Stimulated activated CD4-positive, alpha-beta T cell treated with anti-CD3 and anti-CD28 coated beads, Interleukin-15, amount 100 ng/mL, for 1 hour (primary cell): Measurements from ENCODE around the gene COL5A1.
"Not testable (repeated sequence)": the region's sequence is repeated elsewhere in the genome, so short reads cannot be mapped to it uniquely, and the experiment has no call there.

Source experiments
- DNase-seq, 2 donors: peaks; one replicate each; pipeline ENCODE4 v3.0.0-alpha.2; 2020; ENCODE audit warnings: low read depth in 1 of 2, low spot score in 1 of 2

The COL5A1 gene

DNA sequence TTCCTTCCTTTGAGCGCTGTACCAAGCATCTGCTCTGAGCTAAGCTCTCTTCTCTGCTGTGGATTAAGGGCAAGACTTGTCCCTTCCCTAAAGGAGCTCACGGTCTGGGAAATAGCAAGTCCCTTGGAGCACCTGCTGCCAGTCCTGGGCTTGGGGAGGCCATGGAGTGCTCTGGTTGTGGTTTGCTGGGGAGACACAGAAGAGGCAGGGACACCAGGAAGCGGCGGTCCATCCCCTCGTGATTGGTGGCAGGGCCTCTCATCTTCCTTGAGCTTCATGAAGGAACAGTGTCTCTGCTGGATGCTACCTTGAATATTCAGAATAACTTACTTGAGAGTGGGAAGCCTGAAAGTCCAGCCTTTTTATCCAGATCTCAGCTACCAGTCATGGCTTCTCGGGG, 35.3 kb downstream of the COL5A1 start:
- no peak for DNase-seq

DNA sequence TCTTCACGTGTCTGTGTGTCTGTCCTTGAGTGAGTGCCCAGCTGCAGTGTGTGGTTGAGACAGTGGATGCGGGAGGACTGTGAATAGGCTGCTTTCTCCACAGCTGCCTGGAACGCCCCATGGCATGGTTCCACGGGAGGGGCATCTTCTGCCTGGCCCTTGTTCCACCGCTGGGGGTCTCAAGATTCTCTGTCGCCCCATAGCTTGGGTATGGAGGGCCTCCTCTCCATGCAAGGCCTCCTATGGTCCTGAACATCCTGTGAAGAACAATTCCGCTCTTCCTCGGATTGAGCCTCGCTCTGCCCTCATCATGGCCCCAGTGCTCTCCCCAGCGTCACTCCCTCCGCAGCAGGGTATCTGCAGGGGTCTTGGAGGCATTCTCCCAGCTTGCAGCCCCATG, 36.1 kb downstream of the COL5A1 start:
- no peak for DNase-seq

- no peak for DNase-seq
These were observed 36.6 kb downstream of the COL5A1 start for GRCh38 chr9:134678206-134678605.

DNA sequence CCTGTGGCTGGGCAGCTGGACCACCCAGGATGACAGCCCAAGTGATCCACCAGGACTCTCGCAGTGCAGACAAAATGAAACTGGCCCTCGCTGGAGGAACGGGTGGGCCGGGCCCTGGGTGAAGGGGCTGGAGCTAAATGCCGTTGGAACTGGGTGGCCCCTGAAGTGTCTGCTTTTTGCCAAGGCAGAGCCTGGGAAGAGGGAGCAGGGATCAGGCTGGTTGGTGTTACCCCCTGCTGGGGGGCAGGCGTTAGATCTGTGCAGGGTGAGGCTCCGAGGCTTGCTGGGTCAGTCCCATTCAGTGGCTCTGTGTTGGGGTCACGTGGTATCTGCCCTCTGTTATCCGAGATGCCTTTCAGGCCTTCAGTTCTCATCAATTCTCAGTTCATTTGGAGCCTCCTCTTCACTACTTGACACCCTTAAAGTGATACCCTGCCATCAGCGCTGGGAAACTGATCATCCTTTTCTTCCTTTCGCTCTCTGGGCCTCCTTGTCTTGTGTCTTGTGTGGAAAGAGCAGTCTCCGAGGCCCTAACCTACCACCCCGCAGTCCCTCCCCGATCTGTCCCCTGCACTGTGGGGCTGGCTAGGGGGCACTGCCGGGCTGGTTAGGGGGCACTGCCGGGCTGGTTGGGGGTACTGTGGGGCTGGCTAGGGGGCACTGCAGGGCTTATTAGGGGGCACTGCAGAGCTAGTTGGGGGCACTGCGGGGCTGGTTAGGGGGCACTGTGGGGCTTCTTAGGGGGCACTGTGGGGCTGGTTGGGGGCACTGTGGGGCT, 37.3 kb downstream of the COL5A1 start:
- DNase-seq = no peak

DNA sequence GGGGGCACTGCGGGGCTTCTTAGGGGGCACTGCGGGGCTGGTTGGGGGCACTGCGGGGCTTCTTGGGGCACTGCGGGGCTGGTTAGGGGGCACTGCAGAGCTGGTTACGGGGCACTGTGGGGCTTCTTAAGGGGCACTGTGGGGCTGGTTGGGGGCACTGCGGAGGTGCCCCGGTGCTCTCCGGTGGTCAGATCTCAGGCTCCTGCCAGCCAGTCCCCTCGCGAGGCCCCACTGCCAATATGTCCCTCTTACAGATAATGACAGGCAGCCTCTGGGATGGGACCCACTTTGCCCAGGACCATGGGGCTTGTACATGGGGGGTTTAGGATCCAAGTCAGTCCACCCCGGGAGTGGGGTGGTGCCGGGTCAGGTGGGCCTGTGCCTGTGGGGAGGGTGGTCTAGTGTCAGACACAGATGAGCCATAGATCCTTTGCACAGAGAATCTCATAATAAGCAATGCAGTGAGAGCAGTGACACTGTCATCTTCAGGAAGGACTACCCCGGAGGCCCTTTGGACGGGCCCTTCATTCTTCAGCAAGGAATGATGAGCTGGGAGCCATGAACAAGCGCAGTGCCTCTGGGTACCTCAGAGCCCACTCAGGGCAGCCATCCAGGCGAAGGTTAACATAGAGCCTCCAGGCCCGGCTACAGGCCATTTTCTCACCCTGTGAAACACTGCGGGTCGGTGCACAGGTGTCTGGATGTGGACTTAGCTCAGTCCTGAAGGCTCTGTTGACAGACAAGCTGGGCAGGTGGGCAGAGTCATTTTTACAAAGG, 38.2 kb downstream of the COL5A1 start:
- no peak for DNase-seq

DNA sequence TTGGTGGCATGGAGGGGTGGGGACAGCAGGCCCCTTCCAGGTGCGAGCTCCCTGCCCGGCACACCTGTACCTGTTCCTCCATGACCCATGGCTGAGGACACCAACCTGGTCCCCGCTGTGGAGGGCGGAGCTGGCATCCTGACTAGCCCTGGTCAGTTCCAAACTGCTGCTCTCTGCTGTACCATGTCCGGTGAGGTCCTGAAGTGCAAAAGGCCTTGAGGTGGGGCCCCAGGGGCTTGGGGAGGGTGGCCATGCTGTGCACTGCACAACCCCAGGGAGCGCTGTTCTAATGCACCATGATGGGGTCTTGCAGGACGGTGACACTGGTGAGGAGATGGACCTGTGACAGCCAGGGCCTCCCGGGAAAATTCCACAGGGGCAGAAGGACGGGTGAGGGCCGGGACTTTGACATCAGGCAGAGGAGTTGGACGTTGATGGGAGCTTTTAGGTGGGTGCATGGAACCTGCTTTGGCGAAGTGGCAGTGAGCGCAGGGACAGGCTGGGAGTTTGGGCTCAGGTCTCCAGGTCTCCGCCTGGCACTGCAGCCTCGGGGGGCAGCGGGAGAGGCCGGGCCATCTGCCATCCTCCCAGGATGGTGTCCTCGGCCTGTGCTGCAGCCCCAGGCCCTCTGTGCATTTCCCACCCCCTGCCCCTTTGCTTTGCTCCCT, 38.9 kb downstream of the COL5A1 start:
- no peak for DNase-seq

GRCh38 chr9:134681061-134681661, 39.6 kb downstream of the COL5A1 start:
- no peak for DNase-seq

- DNase-seq = no peak
These were observed 40.4 kb downstream of the COL5A1 start for GRCh38 chr9:134682026-134682425.

DNA sequence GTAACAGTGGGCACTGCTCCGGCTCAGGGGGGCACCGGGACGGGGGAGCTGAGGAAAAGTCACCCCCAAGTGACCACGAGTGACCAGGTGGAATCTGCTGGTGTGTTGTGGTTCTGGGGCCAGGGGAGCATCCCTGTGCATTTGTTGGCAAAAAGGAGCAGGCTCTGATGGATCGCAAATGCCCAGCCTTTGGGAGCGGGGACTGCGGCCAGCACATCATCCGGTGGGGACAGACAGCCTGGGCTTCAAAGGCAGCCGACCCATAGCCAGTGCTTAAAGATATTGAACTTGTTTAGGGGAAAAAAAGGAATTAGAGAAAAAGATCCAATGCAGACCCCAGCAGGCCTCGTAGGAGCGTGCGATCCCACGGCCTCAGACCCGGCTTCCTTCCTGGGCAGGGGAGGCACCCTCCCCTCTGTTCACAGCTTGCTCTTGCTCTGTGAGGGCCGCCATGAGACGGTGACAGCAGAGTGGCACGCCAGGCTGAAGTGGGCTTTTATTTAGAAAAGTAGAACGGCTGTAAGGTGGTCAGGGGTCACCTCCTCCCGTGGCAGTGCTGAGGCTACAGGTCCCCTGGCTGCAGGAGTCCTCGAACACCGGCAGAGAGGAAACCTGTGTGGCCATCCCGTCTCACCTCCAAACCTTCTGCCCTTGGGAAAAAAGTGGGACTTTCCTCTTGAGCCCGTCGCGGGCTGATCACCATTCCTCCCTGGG, 41.2 kb downstream of the COL5A1 start:
- DNase-seq = no peak

GRCh38 chr9:134683714-134684374, 42.2 kb downstream of the COL5A1 start:
- DNase-seq = no peak

- DNase-seq = no peak
These were observed 42.7 kb downstream of the COL5A1 start for GRCh38 chr9:134684375-134684723.

DNA sequence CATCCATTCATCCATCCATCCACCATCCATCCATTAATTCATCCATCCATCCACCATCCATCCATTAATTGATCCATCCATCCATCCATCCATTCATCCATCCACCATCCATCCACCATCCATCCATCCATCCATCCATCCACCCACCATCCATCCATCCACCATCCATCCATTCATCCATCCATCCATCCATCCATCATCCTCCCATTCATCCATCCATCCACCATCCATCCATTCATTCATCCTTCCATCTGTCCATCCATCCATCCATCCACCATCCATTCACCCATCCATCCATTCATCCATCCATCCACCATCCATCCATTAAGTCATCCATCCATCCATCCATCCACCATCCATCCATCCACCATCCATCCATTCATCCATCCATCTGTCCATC, 43.3 kb downstream of the COL5A1 start:
- not testable (repeated sequence) for DNase-seq

DNA sequence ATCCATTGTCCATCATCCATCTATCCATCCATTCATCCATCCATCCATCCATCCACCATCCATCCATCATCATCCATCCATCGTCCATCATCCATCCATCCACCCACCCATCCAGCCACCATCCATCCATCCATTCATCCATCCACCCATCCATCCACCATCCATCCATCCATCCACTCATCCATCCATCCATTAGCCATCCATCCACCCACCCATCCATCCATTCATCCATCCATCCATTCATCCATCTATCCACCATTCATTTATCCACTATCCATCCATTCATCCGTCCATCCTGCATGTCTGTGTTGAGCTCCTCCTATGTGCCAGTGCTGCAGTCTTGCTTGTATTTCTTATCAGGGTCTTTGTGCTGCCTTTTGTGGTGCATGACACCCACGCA, 44.2 kb downstream of the COL5A1 start:
- DNase-seq = no peak

DNA sequence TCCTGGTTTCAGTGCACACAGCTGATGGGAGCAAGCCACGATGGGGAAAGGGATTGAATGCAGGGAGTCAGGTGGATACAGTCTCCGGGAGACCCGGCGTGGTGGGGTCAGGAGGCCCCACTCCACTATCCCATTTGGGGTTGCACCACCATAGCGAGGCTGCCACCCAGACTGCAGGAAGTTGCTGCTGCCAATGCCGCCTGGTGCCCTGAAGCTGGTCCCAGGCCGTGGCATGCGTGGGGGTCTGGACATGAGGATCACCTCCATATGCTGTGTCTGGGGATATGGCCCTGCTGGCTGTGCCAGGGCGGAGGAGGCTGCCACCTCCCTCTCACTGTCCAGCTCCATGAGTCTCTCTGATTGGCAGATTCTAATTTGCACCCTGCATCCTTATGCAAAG, 45.3 kb downstream of the COL5A1 start:
- DNase-seq = no peak

DNA sequence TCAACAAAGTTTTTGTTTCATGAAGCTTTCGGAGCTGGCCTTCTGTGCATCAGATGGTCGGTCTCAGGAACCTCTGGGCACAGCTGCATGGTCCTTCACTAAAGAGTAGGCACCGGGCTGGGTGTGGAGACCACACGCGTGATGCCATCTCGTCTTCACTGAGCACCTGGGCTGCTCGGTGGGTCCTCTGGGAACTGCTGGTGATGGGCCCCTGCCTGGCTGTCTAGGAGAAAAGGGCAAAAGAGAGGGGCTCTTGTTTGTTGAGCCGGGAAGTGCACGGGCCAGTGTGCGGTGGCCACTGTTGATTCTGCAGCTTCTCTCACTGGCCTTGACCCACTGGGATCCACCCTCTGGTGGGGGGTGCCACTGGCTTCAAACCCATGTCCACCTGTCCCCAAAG, 46.0 kb downstream of the COL5A1 start:
- no peak for DNase-seq

DNA sequence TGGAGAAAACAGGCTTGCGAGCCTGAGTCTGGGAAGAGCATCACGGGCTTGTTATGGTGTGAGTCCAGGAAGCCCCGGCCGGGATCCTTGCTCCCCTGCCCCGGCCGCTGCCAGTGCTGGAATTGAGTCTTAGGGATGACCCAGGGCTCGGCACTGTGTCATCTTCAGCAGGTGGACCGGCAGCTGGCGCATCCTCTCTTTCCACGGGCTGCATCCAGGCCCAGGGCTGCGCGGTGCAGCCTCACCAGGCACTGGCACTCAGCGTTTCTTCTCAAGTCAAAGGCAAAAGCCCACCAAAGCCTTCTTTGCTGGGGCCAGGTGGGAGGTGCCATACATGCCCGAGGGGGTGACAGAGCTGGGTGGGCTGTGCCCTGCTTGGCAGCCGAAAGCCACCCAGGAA, 46.6 kb downstream of the COL5A1 start:
- no peak for DNase-seq

GRCh38 chr9:134688661-134689320, 47.2 kb downstream of the COL5A1 start:
- no peak for DNase-seq

- DNase-seq = no peak
These were observed 47.9 kb downstream of the COL5A1 start for GRCh38 chr9:134689321-134690181.

- DNase-seq = no peak
These were observed 48.7 kb downstream of the COL5A1 start for GRCh38 chr9:134690301-134690751.
